Ovary (tissue), 9 donors: ENCODE data around the gene RNF187. TPM values are rescaled to one million over a fixed set of nuclear protein-coding genes. Genes with fewer than 3 reads are reported as not detected.

ENCODE experiments used
- DNase-seq, 5 donors: peaks; one replicate each; pipeline ENCODE4 v3.0.0-alpha.2; 2019 to 2020
- H3K27ac ChIP-seq, 2 donors: fragments of 200-600 bp; one replicate each; pipeline versions ENCODE4 v1.5.1 to v1.8.0; 2019 to 2022
- H3K27me3 ChIP-seq: fragments of 200-600 bp; one replicate; pipeline ENCODE4 v1.8.0; 2022
- H3K36me3 ChIP-seq: fragments of 200-600 bp; sonication (generic); one replicate; pipeline ENCODE4 v1.5.1; 2019
- H3K4me1 ChIP-seq: one replicate; pipeline ENCODE4 v1.8.1; 2013; ENCODE audit warnings: mild to moderate bottlenecking, moderate library complexity; ENCODE audit not compliant: insufficient read depth
- H3K4me3 ChIP-seq: fragments of 200-600 bp; sonication (generic); one replicate; pipeline ENCODE4 v1.5.1; 2017
- H3K9me3 ChIP-seq, 2 donors: fragments of 200-600 bp in 1 of 2; sonication (generic) in 1 of 2; one replicate each; pipeline versions ENCODE4 v1.5.1 to v1.8.1; 2013 to 2019; ENCODE audit warnings: mild to moderate bottlenecking in 1 of 2, moderate library complexity in 1 of 2
- CTCF ChIP-seq, 3 donors: fragments of 450-650 bp in 2 of 3; fragments of 200-600 bp in 1 of 3; IDR thresholded peaks; one replicate each; pipeline versions ENCODE4 v1.5.1 to v1.8.0; 2016 to 2022; ENCODE audit warnings: antibody characterized with exemption in 3 of 3, mild to moderate bottlenecking in 1 of 3
- EP300 ChIP-seq: sonication (generic); formaldehyde crosslinking; IDR thresholded peaks from one replicate; pipeline ENCODE4 v1.6.1; 2017; ENCODE audit warnings: antibody characterized with exemption
- POLR2A ChIP-seq: fragments of 450-650 bp; IDR thresholded peaks from one replicate; pipeline ENCODE4 v1.6.1; 2017; ENCODE audit warnings: antibody characterized with exemption, mild to moderate bottlenecking, moderate library complexity
- WGBS, 3 donors: extraction: QIAGEN DNeasy Blood & Tissue Kit in 1 of 3; methylation state at CpG; one replicate each; pipeline versions ENCODE4 v1.1.5 to v1.1.7; 2013 to 2017; 5-methylcytosine and 5-hydroxymethylcytosine counted together
- intact Hi-C, 4 donors: fragments of 100-400 bp; cut with DNase I; formaldehyde crosslinking; loops; one replicate each; pipeline versions ENCODE4 v1.11.0 to v1.15.1; 2022 to 2023
- polyA plus RNA-seq, 2 donors: library from polyadenylated mRNA; stranded (reverse); fragments of 200-250 nt in 1 of 2; fragments of 350-450 nt in 1 of 2; fragmentation: Illumina TruSeq in 1 of 2; extraction: RNeasy Lipid Tissue Mini Kit (QIAGEN cat#74804) in 1 of 2; gene quantifications; one replicate each; pipeline ENCODE4 v1.2.3, GENCODE V29; 2013 to 2014
- total RNA-seq, 7 donors: library from RNA; depleted of rRNA in 2 of 7; stranded (reverse); fragments of >200 nt in 2 of 7; fragmentation: NEBNext Ultra II Directional in 3 of 7; extraction: Animal tissue kit (Norgen Biotek cat#: 25700) in 3 of 7; gene quantifications; one replicate each; pipeline versions ENCODE4 v1.1.0 to v1.2.4, GENCODE V29; 2016 to 2023
- donor health status: DM: no; HTN: no; CAD: no; lungs with moderate emphysema.
- donor health status: DM: no; HTN: no; CAD: no.
- donor health status: Bipolar disorder and iron deficiency.
- donor health status: DM: yes; HTN: yes; CAD: no.
- donor health status: DM: no; HTN: no; CAD: no.
- donor health status: DM: yes; HTN: yes; CAD: no.

Gene RNF187
- total and polyA plus RNA-seq, 9 donors: 32.2 to 165 (median 109) TPM

- DNase-seq: no peak
- Histone ChIP-seq H3K27me3 (peaks cover 5% of the 10 kb centered on the region), H3K4me3 (no peak overlapping the region), H3K36me3 (no peaks in the 10 kb centered on the region), H3K27ac (no peak overlapping the region), H3K9me3 (no peaks in the 10 kb centered on the region), H3K4me1 (no peaks in the 10 kb centered on the region)
- TF ChIP-seq CTCF (IDR thresholded peaks at IDR 0.05) (no peak), EP300 (no peak), POLR2A (no peak)
- 51 to 63% (median 61%) methylated on average over 5 of the region's 5 CpGs for WGBS, 3 donors
- intact Hi-C loops: no loop called here
Observed at GRCh38 chr1:228471762-228472398, 15.3 kb upstream of the RNF187 start.

GRCh38 chr1:228472655-228473054 lies 14.5 kb upstream of the RNF187 start:
- DNase-seq: no peak
- H3K9me3 ChIP-seq: no peaks in the 10 kb centered on the region
- H3K4me3 ChIP-seq: no peak overlapping the region
- intact Hi-C loops: no loop called here
- H3K27me3 ChIP-seq: peaks cover 5% of the 10 kb centered on the region
- H3K27ac ChIP-seq: no peak overlapping the region
- H3K4me1 ChIP-seq: no peaks in the 10 kb centered on the region
- no peak for TF ChIP-seq CTCF (IDR thresholded peaks at IDR 0.05)
- no peak for TF ChIP-seq POLR2A
- TF ChIP-seq EP300: no peak
- no peaks in the 10 kb centered on the region for H3K36me3 ChIP-seq
- 63 to 77% (median 74%) methylated on average over 7 of the region's 7 CpGs for WGBS, 3 donors

- no peak overlapping the region for H3K4me3 ChIP-seq
- intact Hi-C loops: no loop called here
- H3K27me3 ChIP-seq: no peaks in the 10 kb centered on the region
- H3K9me3 ChIP-seq: no peaks in the 10 kb centered on the region
- no peaks in the 10 kb centered on the region for H3K36me3 ChIP-seq
- no peak for TF ChIP-seq POLR2A
- TF ChIP-seq EP300: no peak
- no peak for TF ChIP-seq CTCF (IDR thresholded peaks at IDR 0.05)
- H3K4me1 ChIP-seq: no peaks in the 10 kb centered on the region
- H3K27ac ChIP-seq: no peak overlapping the region
- DNase-seq: no peak
- 71 to 78% (median 71%) methylated on average over 3 of the region's 3 CpGs for WGBS, 3 donors
Observed at GRCh38 chr1:228474507-228474906, 12.7 kb upstream of the RNF187 start.

GRCh38 chr1:228475812-228476211 lies 11.4 kb upstream of the RNF187 start:
- no peak for DNase-seq
- no peak overlapping the region for H3K27ac ChIP-seq
- no peaks in the 10 kb centered on the region for H3K36me3 ChIP-seq
- TF ChIP-seq EP300 (no peak), POLR2A (no peak), CTCF (IDR thresholded peaks at IDR 0.05) (no peak)
- H3K9me3 ChIP-seq: no peaks in the 10 kb centered on the region
- no peak overlapping the region for H3K4me3 ChIP-seq
- intact Hi-C loops: no loop called here
- no peaks in the 10 kb centered on the region for H3K27me3 ChIP-seq
- WGBS, 3 donors: 53 to 71% (median 69%) methylated on average over 2 of the region's 2 CpGs
- H3K4me1 ChIP-seq: no peaks in the 10 kb centered on the region
